Measurements from ENCODE around the gene PLAGL2. TPM values are rescaled to one million over a fixed set of nuclear protein-coding genes. Genes with fewer than 3 reads are reported as not detected.

The PLAGL2 gene
- polyA plus RNA-seq, 1 donor from 2014 or later = 2.7 TPM

- Histone ChIP-seq H3K9me2 (ENCODE audit: insufficient read depth, low read length) (no peaks in the 10 kb centered on the region), H3F3A (ENCODE audit: insufficient read depth, low read length, poor library complexity, severe bottlenecking) (no peaks in the 10 kb centered on the region), H4K20me1 (ENCODE audit: insufficient read depth) (no peaks in the 10 kb centered on the region), H2AFZ (ENCODE audit: low read depth, low read length) (no peak overlapping the region), H3K9ac (ENCODE audit: low read length) (no peak overlapping the region), H3K27me3 (ENCODE audit: insufficient read depth, low read depth, low read length) (no peaks in the 10 kb centered on the region), H3K4me2 (ENCODE audit: low read length) (no peak overlapping the region), H3K4me3 (ENCODE audit: low read length) (no peak overlapping the region), H3K27ac (ENCODE audit: low read length) (no peak overlapping the region), H3K36me3 (ENCODE audit: insufficient read depth, low read length) (peaks cover 12% of the 10 kb centered on the region), H3K9me3 (ENCODE audit: low read length) (no peaks in the 10 kb centered on the region), H3K79me2 (replicated peaks; ENCODE audit: insufficient read depth, low read length) (no peaks in the 10 kb centered on the region)
- TF ChIP-seq POLR2AphosphoS5 (IDR thresholded peaks at IDR 0.05) (no peak), EZH2 (IDR thresholded peaks at IDR 0.05; ENCODE audit: borderline replicate concordance, insufficient read depth, low read length, poor library complexity, severe bottlenecking) (no peak), TAF1 (IDR thresholded peaks at IDR 0.05; ENCODE audit: low read depth) (no peak), SMC3 (conservative IDR thresholded peaks at IDR 0.05; ENCODE audit: poor library complexity) (no peak)
Measured at GRCh38 chr20:32237419-32237818, 29.9 kb upstream of the PLAGL2 start.

DNA sequence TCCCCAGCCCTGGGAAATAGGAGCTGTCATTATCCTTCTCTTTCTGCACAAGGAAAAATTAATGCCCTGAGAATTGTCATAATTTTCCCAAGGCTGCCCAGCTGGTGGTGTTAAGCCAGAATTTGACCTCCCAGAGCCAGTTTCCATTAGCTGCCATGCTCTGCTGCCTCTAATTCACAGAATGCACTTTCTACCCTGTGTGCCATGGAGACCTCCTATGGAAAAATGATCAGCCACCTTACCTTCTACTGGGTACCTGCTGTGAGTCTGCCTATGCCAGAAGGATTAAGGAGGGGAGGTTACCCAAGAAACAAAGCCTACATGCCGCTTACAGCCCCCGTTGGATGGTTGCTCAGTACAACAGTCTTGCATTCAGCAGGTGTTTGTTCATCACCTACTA is 29.3 kb upstream of the PLAGL2 start:
- Histone ChIP-seq H3K36me3 (ENCODE audit: insufficient read depth, low read length) (peaks cover 12% of the 10 kb centered on the region), H3F3A (ENCODE audit: insufficient read depth, low read length, poor library complexity, severe bottlenecking) (no peaks in the 10 kb centered on the region), H3K9ac (ENCODE audit: low read length) (no peak overlapping the region), H3K9me2 (ENCODE audit: insufficient read depth, low read length) (no peaks in the 10 kb centered on the region), H2AFZ (ENCODE audit: low read depth, low read length) (no peak overlapping the region), H3K9me3 (ENCODE audit: low read length) (no peaks in the 10 kb centered on the region), H4K20me1 (ENCODE audit: insufficient read depth) (no peaks in the 10 kb centered on the region), H3K79me2 (replicated peaks; ENCODE audit: insufficient read depth, low read length) (no peaks in the 10 kb centered on the region), H3K27me3 (ENCODE audit: insufficient read depth, low read depth, low read length) (no peaks in the 10 kb centered on the region), H3K4me2 (ENCODE audit: low read length) (no peak overlapping the region), H3K4me3 (ENCODE audit: low read length) (no peak overlapping the region), H3K27ac (ENCODE audit: low read length) (no peak overlapping the region)
- TF ChIP-seq RAD21 (conservative IDR thresholded peaks at IDR 0.05) (no peak), EP300 (conservative IDR thresholded peaks at IDR 0.05; ENCODE audit: poor library complexity, severe bottlenecking) (no peak), CTCF (IDR thresholded peaks at IDR 0.05; ENCODE audit: poor library complexity, severe bottlenecking) (no peak), EZH2 (IDR thresholded peaks at IDR 0.05; ENCODE audit: borderline replicate concordance, insufficient read depth, low read length, poor library complexity, severe bottlenecking) (no peak), POLR2AphosphoS5 (IDR thresholded peaks at IDR 0.05) (no peak), TAF1 (IDR thresholded peaks at IDR 0.05; ENCODE audit: low read depth) (no peak), MXI1 (conservative IDR thresholded peaks at IDR 0.05; ENCODE audit: poor library complexity, severe bottlenecking) (no peak), SMC3 (conservative IDR thresholded peaks at IDR 0.05; ENCODE audit: poor library complexity) (no peak)
- TF ChIP-seq, protein P1, sequence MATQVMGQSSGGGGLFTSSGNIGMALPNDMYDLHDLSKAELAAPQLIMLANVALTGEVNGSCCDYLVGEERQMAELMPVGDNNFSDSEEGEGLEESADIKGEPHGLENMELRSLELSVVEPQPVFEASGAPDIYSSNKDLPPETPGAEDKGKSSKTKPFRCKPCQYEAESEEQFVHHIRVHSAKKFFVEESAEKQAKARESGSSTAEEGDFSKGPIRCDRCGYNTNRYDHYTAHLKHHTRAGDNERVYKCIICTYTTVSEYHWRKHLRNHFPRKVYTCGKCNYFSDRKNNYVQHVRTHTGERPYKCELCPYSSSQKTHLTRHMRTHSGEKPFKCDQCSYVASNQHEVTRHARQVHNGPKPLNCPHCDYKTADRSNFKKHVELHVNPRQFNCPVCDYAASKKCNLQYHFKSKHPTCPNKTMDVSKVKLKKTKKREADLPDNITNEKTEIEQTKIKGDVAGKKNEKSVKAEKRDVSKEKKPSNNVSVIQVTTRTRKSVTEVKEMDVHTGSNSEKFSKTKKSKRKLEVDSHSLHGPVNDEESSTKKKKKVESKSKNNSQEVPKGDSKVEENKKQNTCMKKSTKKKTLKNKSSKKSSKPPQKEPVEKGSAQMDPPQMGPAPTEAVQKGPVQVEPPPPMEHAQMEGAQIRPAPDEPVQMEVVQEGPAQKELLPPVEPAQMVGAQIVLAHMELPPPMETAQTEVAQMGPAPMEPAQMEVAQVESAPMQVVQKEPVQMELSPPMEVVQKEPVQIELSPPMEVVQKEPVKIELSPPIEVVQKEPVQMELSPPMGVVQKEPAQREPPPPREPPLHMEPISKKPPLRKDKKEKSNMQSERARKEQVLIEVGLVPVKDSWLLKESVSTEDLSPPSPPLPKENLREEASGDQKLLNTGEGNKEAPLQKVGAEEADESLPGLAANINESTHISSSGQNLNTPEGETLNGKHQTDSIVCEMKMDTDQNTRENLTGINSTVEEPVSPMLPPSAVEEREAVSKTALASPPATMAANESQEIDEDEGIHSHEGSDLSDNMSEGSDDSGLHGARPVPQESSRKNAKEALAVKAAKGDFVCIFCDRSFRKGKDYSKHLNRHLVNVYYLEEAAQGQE (IDR thresholded peaks at IDR 0.05; ENCODE audit: borderline replicate concordance) = no peak

All from neural cell (in vitro differentiated cells).